GOT3 (cell line): Measurements from ENCODE around the gene ABCC12.

Experiments used
- DNase-seq: peaks from one replicate; lab custom pipeline; 2025; ENCODE audit warnings: mixed read lengths; lab: John Stamatoyannopoulos, UW

Gene ABCC12

DNA sequence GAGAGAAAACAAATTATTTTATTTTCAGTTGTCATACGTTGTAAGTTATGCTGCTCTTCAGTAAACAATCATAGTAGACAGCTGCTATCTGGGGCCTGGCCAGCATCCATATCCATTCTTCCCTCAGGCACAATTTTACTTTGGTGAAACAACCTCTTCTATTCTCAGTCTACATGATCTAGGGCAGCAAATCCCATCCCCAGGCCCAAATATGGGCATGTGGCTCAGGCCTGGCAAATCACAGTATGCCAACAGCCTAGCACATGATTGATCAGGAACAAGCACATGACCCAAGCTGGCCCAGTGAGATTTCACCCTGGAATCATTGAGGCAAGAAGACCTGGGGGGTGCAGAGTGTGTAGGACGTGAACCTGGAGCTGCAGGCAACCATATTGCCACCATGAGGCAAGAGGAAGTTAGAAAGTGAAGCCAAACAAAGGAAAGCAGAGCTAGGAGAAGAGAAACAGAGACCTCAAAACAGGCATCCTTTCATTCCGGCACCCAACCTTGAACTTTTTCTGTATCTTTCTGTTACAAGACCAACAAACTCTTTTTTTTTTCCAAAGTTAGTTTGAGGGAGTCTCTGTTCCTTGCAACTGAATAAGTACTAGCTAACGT, 10.3 kb upstream of the ABCC12 start:
- no peak for DNase-seq

GRCh38 chr16:48164907-48165715, 9.3 kb upstream of the ABCC12 start:
- DNase-seq, result peak; percentile 69

DNA sequence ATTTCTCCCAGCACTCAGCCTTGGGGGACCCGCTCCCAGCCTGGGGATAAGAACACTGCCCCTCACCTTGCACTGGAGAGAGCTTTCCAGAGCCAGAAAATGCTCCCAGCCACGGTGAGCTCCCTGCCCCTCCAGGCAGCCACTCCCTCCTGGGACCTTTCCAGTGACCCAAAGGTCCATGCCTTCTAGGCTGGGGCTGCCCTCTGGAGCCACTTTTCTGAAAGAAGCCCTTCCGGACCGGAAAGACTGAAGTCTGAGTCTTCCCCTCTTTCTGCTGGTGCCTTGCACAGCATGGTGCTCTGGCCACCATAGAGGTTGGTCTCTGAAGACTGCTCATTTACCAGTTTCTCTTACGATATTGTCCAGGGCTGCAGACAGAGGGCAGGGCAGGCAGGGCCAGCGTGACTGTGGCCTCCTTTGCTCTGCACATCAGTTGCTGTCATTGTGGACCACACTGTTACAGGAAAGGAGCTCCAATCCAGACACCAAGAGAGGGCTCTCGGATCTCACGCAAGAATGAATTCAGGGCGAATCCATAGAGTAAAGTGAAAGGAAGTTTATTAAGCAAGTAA, 7.1 kb upstream of the ABCC12 start:
- DNase-seq, result no peak

DNA sequence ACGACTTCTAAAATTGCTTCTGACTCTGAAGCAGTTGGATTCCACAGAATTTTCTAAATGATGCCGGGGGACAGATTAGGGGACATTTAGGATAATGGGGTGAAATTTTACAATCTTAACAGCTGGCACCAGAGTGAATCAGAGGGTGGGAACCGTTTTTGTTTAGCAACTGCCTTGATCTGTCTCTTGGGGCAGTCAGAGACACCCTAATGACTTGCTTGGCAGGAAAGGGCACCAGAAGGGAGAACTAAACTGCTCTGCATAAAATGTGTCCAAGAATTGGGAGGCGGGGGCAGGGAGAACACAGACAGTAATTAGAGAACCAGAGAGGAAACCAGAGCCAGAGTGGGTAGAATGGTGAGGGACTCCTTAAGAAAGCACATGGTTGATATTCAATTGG, 6.1 kb upstream of the ABCC12 start:
- DNase-seq, result no peak

DNA sequence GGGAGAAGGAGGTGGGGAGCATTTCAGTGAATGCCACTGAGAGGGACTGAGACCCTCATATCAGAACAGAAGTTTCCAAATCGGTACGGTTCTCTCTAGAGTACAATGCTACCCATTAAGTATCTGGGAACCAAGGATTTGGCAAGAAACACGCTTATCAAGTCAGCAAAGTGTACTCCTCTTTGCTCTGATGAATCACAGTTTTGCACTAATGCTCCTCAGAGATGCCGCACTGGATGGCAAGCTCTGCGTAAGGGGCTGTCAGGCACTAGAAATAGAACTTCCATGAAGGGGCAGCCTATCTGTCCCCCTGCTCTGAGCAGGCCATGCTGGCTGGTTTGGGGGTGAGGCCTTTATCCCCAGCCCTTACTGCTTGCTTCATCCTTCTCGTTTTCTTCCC, 4.8 kb upstream of the ABCC12 start:
- DNase-seq, result no peak

DNA sequence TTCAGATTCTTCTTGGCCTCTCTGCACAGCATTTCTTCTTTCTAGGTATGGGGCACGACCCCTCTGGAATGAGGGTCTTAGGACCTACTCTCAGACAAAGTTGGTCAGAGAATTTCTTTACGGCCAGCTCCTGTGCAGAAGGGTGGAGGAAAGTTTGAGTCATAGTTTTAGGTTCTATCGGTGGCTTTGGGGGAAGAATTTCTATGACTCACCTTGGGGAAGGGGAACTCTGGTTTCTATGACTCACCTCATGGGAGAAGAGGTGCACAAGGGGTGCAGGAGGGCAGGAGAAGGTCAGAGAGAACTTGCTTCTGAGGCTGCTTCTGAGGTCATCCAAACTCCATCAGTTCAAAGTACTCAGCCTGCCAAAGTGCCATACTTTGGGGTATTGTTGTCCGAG, 2.5 kb upstream of the ABCC12 start:
- no peak for DNase-seq

- DNase-seq, result no peak
These were observed 2.0 kb upstream of the ABCC12 start for GRCh38 chr16:48157794-48158193.

- no peak for DNase-seq
These were observed 1.5 kb upstream of the ABCC12 start for GRCh38 chr16:48157302-48157701.

GRCh38 chr16:48156790-48157209, 1.0 kb upstream of the ABCC12 start:
- DNase-seq, result peak; percentile 56

DNA sequence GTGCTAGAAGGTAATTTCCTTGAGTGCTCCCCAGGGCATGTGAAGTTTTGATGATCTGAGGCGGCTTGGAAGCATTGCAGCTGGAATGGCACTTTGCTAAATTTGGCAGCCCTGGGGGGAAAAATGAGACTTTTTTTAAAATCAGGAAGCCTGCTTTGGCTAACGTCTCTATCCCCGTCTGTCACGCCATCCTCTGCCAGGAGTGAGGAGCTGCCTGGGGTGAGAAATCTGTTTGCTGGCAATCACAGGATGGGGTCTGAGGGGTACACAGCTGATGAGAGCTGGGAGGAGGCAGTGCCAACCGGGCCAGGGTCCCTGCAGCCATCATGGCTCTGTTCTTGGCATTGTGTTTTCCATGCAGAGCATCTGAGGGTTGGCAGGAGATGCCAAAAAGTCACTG, 2.0 kb downstream of the ABCC12 start:
- no peak for DNase-seq

DNA sequence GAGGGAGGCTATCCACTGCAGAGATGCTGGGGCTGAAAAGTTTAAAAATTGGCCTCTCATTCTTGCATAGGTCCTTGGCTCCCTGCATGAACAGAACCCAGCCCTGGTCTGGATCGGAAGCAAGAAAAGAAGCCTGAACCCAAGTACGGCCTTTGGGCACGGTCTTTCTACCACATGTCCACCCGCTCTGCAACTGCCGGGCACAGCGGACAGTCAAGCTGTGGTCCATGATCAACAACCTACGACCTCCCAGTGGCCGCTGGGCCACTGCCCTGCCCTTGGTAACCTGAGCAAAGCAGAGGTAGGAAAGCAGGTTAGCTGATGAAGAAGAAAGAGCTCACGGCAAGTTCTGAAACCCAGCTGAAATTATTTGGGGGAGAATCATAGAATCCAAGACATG, 3.6 kb downstream of the ABCC12 start:
- no peak for DNase-seq

DNA sequence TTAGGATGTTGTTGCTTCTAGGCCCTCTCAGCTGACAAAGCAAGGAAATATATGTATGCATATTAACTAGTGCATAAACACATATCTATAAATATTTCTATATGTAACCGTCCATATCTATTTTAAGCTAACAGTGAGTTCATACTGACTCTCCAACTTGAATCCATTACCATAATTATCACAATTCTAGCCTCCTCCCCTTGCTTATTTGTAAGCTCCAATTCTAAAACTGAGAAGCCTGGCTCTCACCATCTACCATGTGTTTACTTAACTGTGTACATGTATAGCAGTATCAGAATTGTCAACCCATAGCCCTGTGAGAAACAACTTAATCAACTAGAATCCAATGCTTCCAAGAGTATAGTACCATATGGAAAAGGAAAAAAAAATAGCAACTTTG, 5.1 kb downstream of the ABCC12 start:
- DNase-seq, result no peak

GRCh38 chr16:48146710-48147109, 9.1 kb downstream of the ABCC12 start:
- no peak for DNase-seq

DNA sequence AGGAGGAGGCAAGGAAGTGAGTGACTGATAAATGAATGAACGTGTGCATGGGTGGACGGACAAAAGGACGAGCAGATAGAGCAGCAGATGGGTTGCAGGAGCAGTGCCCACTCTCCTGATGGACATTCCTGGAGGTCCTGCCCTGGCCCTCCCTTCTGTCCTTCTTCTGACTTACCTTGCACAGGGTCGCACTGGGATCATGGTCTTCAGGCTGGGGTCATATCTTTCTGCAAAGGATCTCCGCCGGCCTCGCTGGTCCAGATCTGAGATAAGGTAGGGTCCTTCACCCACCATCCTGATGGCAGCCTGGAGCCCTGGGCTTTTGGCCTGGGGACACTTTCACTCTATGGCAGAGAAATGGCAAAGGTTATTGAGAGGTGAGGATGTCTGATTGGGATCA, 9.7 kb downstream of the ABCC12 start:
- DNase-seq, result no peak

- DNase-seq, result no peak
These were observed 11.9 kb downstream of the ABCC12 start for GRCh38 chr16:48143812-48144368.

GRCh38 chr16:48140821-48141220, 15.0 kb downstream of the ABCC12 start:
- DNase-seq, result no peak

DNA sequence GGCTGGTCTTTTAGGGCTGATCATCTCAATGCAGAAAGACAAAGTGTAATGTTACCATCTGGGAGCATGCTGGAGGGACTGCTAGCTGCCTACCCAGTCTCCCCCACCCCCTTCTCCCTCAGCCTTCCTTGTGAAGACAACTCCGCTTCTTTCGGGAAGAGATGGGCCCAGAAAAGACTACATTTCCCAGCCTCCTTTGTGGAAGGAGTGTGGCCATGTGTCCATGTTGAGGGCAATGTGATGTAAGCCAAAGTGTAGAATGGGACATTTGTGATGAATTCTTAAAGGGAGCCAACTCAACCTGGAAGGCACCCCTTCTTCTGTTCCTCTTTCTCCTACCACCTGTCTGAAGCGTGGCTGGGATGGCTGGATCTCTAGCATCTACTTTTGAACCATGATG, 16.3 kb downstream of the ABCC12 start:
- DNase-seq, result no peak

- no peak for DNase-seq
These were observed 17.2 kb downstream of the ABCC12 start for GRCh38 chr16:48138543-48138942.

- DNase-seq, result no peak
These were observed 18.0 kb downstream of the ABCC12 start for GRCh38 chr16:48137822-48138221.

GRCh38 chr16:48136547-48137360, 19.0 kb downstream of the ABCC12 start:
- no peak for DNase-seq

GRCh38 chr16:48133455-48134211, 22.2 kb downstream of the ABCC12 start:
- DNase-seq, result no peak
